ENCODE results near the gene SCARF1.

Gene SCARF1

DNA sequence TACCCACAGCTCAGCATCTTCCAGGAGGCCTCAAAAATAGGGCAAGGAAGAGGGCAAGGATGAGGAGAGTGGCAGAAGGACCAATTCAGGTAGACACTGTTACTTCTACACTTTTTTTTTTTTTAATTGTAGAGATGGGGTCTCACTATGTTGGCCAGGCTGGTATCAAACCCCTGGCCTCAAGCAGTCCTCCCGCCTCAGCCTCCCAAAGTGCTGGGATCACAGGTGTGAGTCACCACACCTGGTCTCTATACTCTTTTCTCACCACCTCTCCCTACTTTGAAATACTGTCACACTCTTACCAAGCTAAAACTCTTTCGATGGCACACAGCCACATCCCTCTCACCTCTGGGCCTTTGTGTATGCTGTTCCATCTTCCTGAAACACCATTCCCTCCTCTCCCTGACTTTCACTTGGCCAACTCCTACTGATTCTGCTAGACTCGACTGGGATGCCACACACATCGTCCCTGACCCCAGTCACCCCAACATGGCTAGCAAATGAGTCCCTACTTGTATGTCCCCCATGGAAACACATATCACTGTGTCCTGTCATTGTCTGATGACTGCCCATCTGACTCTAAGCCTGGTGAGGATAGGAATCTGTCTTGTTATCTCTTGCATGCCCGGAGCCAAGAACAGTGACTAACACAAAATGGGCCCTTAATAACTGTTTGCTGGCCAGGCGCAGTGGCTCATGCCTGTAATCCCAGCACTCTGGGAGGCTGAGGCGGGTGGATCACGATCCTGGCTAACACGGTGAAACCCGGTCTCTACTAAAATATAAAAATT lies 9.7 kb downstream of the SCARF1 start:
- TF ChIP-seq, protein P1, sequence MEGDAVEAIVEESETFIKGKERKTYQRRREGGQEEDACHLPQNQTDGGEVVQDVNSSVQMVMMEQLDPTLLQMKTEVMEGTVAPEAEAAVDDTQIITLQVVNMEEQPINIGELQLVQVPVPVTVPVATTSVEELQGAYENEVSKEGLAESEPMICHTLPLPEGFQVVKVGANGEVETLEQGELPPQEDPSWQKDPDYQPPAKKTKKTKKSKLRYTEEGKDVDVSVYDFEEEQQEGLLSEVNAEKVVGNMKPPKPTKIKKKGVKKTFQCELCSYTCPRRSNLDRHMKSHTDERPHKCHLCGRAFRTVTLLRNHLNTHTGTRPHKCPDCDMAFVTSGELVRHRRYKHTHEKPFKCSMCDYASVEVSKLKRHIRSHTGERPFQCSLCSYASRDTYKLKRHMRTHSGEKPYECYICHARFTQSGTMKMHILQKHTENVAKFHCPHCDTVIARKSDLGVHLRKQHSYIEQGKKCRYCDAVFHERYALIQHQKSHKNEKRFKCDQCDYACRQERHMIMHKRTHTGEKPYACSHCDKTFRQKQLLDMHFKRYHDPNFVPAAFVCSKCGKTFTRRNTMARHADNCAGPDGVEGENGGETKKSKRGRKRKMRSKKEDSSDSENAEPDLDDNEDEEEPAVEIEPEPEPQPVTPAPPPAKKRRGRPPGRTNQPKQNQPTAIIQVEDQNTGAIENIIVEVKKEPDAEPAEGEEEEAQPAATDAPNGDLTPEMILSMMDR (IDR thresholded peaks at IDR 0.05; ENCODE audit: extremely low read depth, insufficient read depth, missing control alignments), result no peak
- no peak for DNase-seq (ENCODE audit: low spot score)
- in situ Hi-C loops (cut with MboI; ENCODE audit: low pct_unique_long_range_greater_than_20kb, low sequenced_read_pairs, unreplicated experiment), result loop anchor here (10.0 kb wide), 1 partner anchor 61 kb away; no protein-coding TSS in a partner anchor

DNA sequence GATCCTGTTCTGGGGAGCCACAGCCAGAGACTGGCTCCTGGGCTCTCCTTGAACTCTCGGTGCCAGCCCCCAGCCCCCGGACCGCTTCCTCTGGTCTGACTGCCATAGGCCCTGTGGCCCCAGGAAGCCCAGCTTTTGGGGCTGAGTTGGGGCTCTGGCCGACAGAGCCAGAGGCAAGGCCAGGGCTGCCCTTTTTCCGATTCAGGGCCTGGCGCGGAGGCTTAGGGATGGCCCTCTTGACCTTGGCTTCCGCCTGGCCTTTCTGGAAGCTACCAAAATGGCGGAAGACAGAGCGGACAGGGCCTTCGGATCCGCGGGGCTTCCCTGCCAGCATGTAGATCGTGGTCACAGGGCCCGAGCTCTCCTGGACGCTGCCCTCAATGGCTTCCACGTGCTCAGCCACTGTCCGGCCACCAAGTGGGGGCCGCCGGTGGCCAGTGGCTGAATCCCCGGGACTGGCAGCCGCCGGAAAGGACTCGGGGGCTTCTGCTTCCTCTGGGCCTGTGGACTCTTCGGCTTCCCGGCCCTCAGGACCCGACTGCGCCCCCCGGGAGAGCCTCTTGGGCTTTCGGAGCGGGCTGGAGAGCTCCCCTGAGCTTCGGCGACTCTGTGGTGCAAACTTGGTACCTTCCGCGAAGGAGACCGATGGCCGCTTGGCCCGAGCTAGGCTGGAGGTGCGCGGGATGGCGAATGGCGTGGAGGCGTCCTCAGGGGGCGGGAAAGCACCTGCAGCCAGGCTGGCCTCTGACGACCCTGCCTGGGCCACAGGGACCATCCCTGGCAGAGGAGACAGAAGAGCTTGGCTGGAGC lies 10.5 kb downstream of the SCARF1 start:
- TF ChIP-seq, protein P1 (IDR thresholded peaks at IDR 0.05; ENCODE audit: extremely low read depth, insufficient read depth, missing control alignments), result no peak
- in situ Hi-C loops (cut with MboI; ENCODE audit: low pct_unique_long_range_greater_than_20kb, low sequenced_read_pairs, unreplicated experiment), result loop anchor here (10.0 kb wide), 1 partner anchor 60 kb away; no protein-coding TSS in a partner anchor
- DNase-seq (ENCODE audit: low spot score), result no peak

DNA sequence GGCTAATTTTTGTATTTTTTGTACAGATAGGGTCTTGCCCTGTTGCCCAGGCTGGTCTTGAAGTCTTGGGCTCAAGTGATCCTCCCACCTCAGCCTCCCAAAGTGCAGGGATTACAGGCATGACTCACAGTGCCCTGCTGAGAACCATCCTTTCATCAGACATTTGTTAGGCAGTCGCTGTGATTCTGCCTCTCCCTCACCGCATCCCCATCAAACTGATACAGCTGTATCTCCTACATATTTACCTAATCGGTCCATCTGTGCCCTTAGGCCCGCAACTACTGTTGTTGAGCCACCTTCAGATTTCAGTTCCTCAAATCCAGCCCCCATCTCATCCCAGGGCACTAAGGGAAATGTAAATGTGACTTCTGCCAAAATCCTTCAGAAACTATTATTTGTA lies 14.9 kb downstream of the SCARF1 start:
- in situ Hi-C loops (cut with MboI; ENCODE audit: low pct_unique_long_range_greater_than_20kb, low sequenced_read_pairs, unreplicated experiment), result loop anchor here (10.0 kb wide), 1 partner anchor 56 kb away; no protein-coding TSS in a partner anchor
- no peak for DNase-seq (ENCODE audit: low spot score)
- TF ChIP-seq, protein P1 (IDR thresholded peaks at IDR 0.05; ENCODE audit: extremely low read depth, insufficient read depth, missing control alignments), result no peak

DNA sequence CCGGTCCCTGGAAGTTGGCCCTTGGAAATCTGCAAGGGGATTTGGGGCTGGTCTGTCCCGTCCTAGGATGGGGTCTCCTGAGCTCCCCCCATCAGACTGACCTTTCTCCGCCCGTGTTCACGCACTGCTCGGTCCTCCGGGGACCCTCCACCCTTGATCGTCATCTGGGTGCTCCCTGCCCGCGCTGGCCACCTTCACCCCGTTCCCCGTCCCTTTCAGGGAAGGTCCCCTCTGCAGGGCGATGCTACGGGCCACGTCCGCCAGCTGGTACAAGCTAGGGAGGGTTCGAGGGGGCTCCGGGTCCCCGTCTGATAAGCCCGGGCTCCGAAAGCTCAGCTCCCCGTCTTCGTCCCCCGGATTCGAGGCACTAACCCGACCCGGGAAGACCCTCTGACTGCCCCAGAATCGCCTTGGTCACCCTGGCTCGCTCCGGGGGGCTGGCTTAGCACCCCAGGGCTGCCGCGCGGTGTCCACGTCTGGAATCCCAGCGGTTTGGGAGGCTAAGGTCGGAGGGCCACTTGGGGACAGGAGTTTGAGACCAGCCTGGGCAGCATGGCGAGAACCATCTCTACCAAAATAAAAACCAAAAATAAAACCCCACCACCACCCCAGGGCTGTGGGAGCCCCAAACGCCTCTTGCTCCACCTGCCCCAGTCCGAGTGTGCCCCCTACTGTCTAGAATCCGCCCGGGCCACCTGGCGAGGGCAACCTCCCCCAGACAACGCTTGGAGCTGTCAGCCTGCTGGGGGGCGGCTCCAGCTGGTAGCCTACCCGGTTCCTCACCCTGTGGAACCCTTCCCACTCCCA lies 15.8 kb downstream of the SCARF1 start:
- in situ Hi-C loops (cut with MboI; ENCODE audit: low pct_unique_long_range_greater_than_20kb, low sequenced_read_pairs, unreplicated experiment), result loop anchor here (10.0 kb wide), 1 partner anchor 55 kb away; no protein-coding TSS in a partner anchor
- DNase-seq (ENCODE audit: low spot score), result peak; percentile 83
- TF ChIP-seq, protein P1 (IDR thresholded peaks at IDR 0.05; ENCODE audit: extremely low read depth, insufficient read depth, missing control alignments), result peak; percentile 88

DNA sequence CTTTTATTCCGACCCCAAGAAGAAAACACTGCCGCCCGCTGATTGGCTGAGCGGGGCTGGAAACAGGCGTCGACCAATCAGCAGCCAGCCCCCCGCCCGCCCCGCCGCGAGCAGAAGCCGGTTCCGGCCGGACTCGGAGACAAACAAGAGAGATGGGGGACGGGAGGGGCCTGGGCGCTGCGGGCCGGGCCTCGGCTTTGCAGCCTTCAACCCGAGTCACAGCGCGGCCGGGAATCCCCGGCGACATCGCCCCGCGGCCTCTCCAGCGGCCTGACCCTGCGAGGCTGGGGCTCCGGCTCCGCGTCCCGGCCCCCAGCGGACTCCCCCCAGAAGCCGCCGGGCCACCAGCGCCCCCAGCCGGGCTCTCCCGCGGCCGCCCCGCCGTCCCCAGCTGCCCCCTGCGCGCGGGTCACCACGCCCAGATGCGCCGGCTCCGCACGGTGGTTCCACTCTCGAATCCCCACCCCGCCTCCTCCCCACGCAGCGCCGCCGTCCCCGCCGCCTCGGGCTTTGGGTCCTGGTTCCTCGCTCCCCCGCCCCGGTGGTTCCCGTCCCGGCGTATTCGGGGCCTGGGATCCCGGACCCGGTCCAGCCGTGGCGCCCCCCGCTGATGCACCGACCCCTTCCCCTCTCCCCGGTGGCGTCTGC lies 16.6 kb downstream of the SCARF1 start:
- in situ Hi-C loops (cut with MboI; ENCODE audit: low pct_unique_long_range_greater_than_20kb, low sequenced_read_pairs, unreplicated experiment), result no loop called here
- TF ChIP-seq, protein P1 (IDR thresholded peaks at IDR 0.05; ENCODE audit: extremely low read depth, insufficient read depth, missing control alignments), result peak; percentile 49
- DNase-seq (ENCODE audit: low spot score), result peak; percentile 99

All from GM13977 (cell line).